Endothelial cell of umbilical vein (primary cell): ENCODE results near the gene TPD52L2. TPM values are rescaled to one million over a fixed set of nuclear protein-coding genes. Genes with fewer than 3 reads are reported as not detected.

Experiments
- BruUV-seq: library from RNA; stranded (reverse); fragments of 400-500 nt; replicated peaks from 2 replicates; lab custom pipeline; 2021; lab: Mats Ljungman, UMichigan
- CTCF ChIA-PET: fragments of 300-600, 350-600 bp; sonication (Branson Sonifier 250); formaldehyde crosslinking; loops from one replicate; lab custom pipeline; 2021; ENCODE audit warnings: antibody characterized with exemption, inconsistent platforms; lab: Charles Lee
- POLR2A ChIA-PET: fragments of 300-600, 350-600 bp; sonication (Branson Sonifier 250); formaldehyde crosslinking; loops from one replicate; lab custom pipeline; 2021; ENCODE audit warnings: antibody characterized with exemption, inconsistent platforms; lab: Charles Lee
- DNase-seq: peaks from one replicate; pipeline ENCODE4 v3.0.0-alpha.2; 2011; ENCODE audit warnings: low read depth, low spot score
- FAIRE-seq: peaks from 2 replicates; lab custom pipeline; 2011; peaks lifted over from hg19 to GRCh38; lab: Jason Lieb, UNC
- H2AFZ ChIP-seq: 2 replicates; pipeline ENCODE4 v1.6.0; 2012; ENCODE audit warnings: low read depth, low read length, control low read depth, inconsistent platforms
- H3K27ac ChIP-seq: 2 replicates; pipeline ENCODE4 v1.5.1; 2011; ENCODE audit warnings: low read depth, mild to moderate bottlenecking, control low read depth, low read length, moderate library complexity; ENCODE audit not compliant: insufficient read depth
- H3K27me3 ChIP-seq, 2 experiments: 2 replicates each; pipeline versions ENCODE4 v1.6.0 to v1.6.1; 2011; ENCODE audit warnings: low read length in 2 of 2, mixed read lengths in 1 of 2; ENCODE audit not compliant: control insufficient read depth in 2 of 2, insufficient read depth in 2 of 2
- H3K36me3 ChIP-seq, 2 experiments: 2 replicates in 1 of 2; 3 replicates in 1 of 2; pipeline ENCODE4 v1.5.1; 2011; ENCODE audit warnings: low read length in 2 of 2, mild to moderate bottlenecking in 1 of 2, moderate library complexity in 1 of 2; ENCODE audit not compliant: control insufficient read depth in 2 of 2, insufficient read depth in 2 of 2; ENCODE audit errors: extremely low read depth in 1 of 2
- H3K4me1 ChIP-seq: 3 replicates; pipeline ENCODE4 v1.5.1; 2011; ENCODE audit warnings: mild to moderate bottlenecking, low read length; ENCODE audit not compliant: control insufficient read depth, insufficient read depth; ENCODE audit errors: extremely low read depth
- H3K4me2 ChIP-seq: 2 replicates; pipeline ENCODE4 v1.6.1; 2011; ENCODE audit warnings: low read length, control low read depth, mixed read lengths; ENCODE audit not compliant: insufficient read depth
- H3K4me3 ChIP-seq, 3 experiments: fragments of 200-600 bp in 1 of 3; sonication (generic), shearing (Covaris generic) in 1 of 3; replicated peaks in 1 of 3; 2 replicates each; pipeline ENCODE4 v1.5.1; 2011 to 2016; ENCODE audit warnings: control low read depth in 3 of 3, low read length in 3 of 3, mild to moderate bottlenecking in 2 of 3, inconsistent platforms in 1 of 3, low read depth in 1 of 3, moderate library complexity in 1 of 3; ENCODE audit not compliant: insufficient read depth in 1 of 3
- H3K79me2 ChIP-seq: 2 replicates; pipeline ENCODE4 v1.6.0; 2012; ENCODE audit warnings: low read length, inconsistent platforms; ENCODE audit not compliant: control insufficient read depth, insufficient read depth
- H3K9ac ChIP-seq: replicated peaks from 2 replicates; pipeline ENCODE3; 2011; ENCODE audit warnings: low read length, control low read depth; ENCODE audit not compliant: insufficient read depth; ENCODE audit errors: extremely low read depth
- H3K9me1 ChIP-seq: replicated peaks from 3 replicates; pipeline ENCODE4 v1.6.0; 2011; ENCODE audit warnings: mild to moderate bottlenecking, low read length; ENCODE audit not compliant: control insufficient read depth, insufficient read depth; ENCODE audit errors: extremely low read depth
- H3K9me3 ChIP-seq: replicated peaks from 2 replicates; pipeline ENCODE4 v1.5.1; 2012; ENCODE audit warnings: low read length, inconsistent platforms; ENCODE audit not compliant: control insufficient read depth, insufficient read depth
- H4K20me1 ChIP-seq: replicated peaks from 2 replicates; pipeline ENCODE3; 2011; ENCODE audit warnings: mild to moderate bottlenecking, low read length; ENCODE audit not compliant: control insufficient read depth, insufficient read depth; ENCODE audit errors: extremely low read depth
- CTCF ChIP-seq, 2 donors: IDR thresholded peaks; 1 replicate in 1 of 2; 2 replicates in 1 of 2; pipeline ENCODE4 v1.5.1; 2011; ENCODE audit warnings: low read length in 2 of 2, mild to moderate bottlenecking in 2 of 2, moderate library complexity in 2 of 2, control low read depth in 1 of 2, inconsistent platforms in 1 of 2, low read depth in 1 of 2; ENCODE audit not compliant: insufficient read depth in 1 of 2; ENCODE audit errors: extremely low read depth in 1 of 2
- EZH2 ChIP-seq: IDR thresholded peaks from 2 replicates; pipeline ENCODE4 v1.6.1; 2012; ENCODE audit warnings: borderline replicate concordance, low read depth, mild to moderate bottlenecking, moderate library complexity, low read length, inconsistent platforms; ENCODE audit not compliant: severe bottlenecking
- FOS ChIP-seq: IDR thresholded peaks from 2 replicates; pipeline ENCODE4 v1.6.1; 2011; ENCODE audit warnings: mild to moderate bottlenecking, low read length, moderate library complexity, borderline replicate concordance; ENCODE audit not compliant: insufficient read depth
- GATA2 ChIP-seq: IDR thresholded peaks from 2 replicates; pipeline ENCODE4 v1.7.0; 2011; ENCODE audit warnings: low read depth, mild to moderate bottlenecking, moderate library complexity, mixed read lengths, low read length; ENCODE audit not compliant: insufficient read length, insufficient read depth
- JUN ChIP-seq: IDR thresholded peaks from 2 replicates; pipeline ENCODE4 v1.6.1; 2011; ENCODE audit warnings: borderline replicate concordance, low read depth; ENCODE audit not compliant: insufficient read length, insufficient read depth
- MYC ChIP-seq: IDR thresholded peaks from one replicate; pipeline ENCODE4 v1.6.1; 2011; ENCODE audit warnings: mild to moderate bottlenecking, low read depth, low read length
- POLR2A ChIP-seq: IDR thresholded peaks from 2 replicates; pipeline ENCODE4 v1.6.1; 2012; ENCODE audit warnings: low read depth, mild to moderate bottlenecking, control low read depth, low read length
- POLR2AphosphoS5 ChIP-seq: IDR thresholded peaks from 2 replicates; pipeline ENCODE4 v1.6.1; 2012; ENCODE audit warnings: low read depth, mild to moderate bottlenecking, control low read depth, low read length, moderate library complexity; ENCODE audit not compliant: insufficient read depth
- dilution Hi-C: fragments of 300-500 bp; cut with MboI; formaldehyde crosslinking; loops from one replicate; pipeline ENCODE4 v1.15.0; 2019; ENCODE audit warnings: low sequenced_read_pairs; ENCODE audit not compliant: extremely low pct_ligation_motif_present
- intact Hi-C: fragments of 100-400 bp; cut with micrococcal nuclease; formaldehyde crosslinking; loops from one replicate; pipeline ENCODE4 v1.10.0; 2022
- polyA plus RNA-seq, 4 experiments: library from polyadenylated mRNA; depleted of rRNA in 3 of 4; stranded (reverse) in 3 of 4; unstranded in 1 of 4; fragments of >200 nt; gene quantifications; 2 replicates each; pipeline versions ENCODE4 v1.2.1 to v1.2.3, GENCODE V29; 2011 to 2012; ENCODE audit warnings: missing spikeins in 1 of 4
- total RNA-seq: library from RNA; stranded (reverse); gene quantifications from 2 replicates; pipeline ENCODE4 v1.2.3, GENCODE V29; 2021
- TF ChIP-seq, protein P1 (sequence below): IDR thresholded peaks from 2 replicates; pipeline ENCODE4 v1.6.1; 2011; ENCODE audit not compliant: insufficient read depth, insufficient read length

The TPD52L2 gene
- total and polyA plus RNA-seq, 2 donors (not counting 3 experiments of a cell fraction or from before 2014, with no cell fraction given): 123 to 142 TPM

DNA sequence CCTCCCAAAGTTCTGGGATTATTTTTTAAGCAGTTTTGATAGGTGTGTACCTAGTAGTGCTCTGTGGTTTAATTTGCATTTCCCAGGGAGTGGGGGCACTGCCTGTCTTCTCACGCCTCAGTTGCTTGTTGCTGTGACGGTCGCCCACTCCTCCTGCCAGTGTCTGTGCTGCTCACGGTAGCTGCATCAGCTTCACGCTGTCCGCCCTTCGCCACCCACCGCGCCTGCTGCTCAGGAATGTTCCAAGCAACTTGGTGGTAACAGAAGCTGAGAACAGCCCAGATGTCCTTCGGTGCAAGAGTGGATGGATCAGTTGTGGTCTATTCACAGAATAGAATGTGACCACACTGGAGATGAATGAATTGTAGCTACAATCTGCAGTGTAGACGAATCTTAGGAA lies 52.7 kb downstream of the TPD52L2 start:
- H3K27me3 ChIP-seq: no peaks in the 10 kb centered on the region
- no peak for FAIRE-seq
- no peaks in the 10 kb centered on the region for H3K9me3 ChIP-seq
- POLR2A ChIA-PET: no interaction called here
- no peaks in the 10 kb centered on the region for H3K9me1 ChIP-seq
- no peak for TF ChIP-seq JUN
- TF ChIP-seq POLR2AphosphoS5: no peak
- TF ChIP-seq GATA2: no peak
- no peak for TF ChIP-seq CTCF (IDR thresholded peaks at IDR 0.05; ENCODE audit: extremely low read depth in 1 of 2, insufficient read depth in 1 of 2, low read depth in 1 of 2, low read length in 2 of 2)
- no peak for TF ChIP-seq FOS
- TF ChIP-seq POLR2A: no peak
- no peak for TF ChIP-seq EZH2
- no peak for TF ChIP-seq MYC
- TF ChIP-seq, protein P1, sequence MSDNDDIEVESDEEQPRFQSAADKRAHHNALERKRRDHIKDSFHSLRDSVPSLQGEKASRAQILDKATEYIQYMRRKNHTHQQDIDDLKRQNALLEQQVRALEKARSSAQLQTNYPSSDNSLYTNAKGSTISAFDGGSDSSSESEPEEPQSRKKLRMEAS: no peak
- no peak overlapping the region for H3K4me2 ChIP-seq
- H2AFZ ChIP-seq: no peak overlapping the region
- peaks cover 82% of the 10 kb centered on the region for H3K79me2 ChIP-seq
- H3K4me3 ChIP-seq: no peak overlapping the region
- H3K9ac ChIP-seq: no peak overlapping the region
- H3K4me1 ChIP-seq: no peaks in the 10 kb centered on the region
- no TSS peak for BruUV-seq
- intact Hi-C loops (no loop called here), dilution Hi-C loops (no loop called here)
- DNase-seq: no peak
- CTCF ChIA-PET: interaction anchor here (0.7 to 1.7 kb wide), 4 partner anchors 16 to 56 kb away, joined by 3 to 5 read pairs (median 4); no protein-coding TSS in a partner anchor
- H4K20me1 ChIP-seq: no peaks in the 10 kb centered on the region
- peaks cover 0 to 9% of the 10 kb centered on the region in 2 experiments for H3K36me3 ChIP-seq
- H3K27ac ChIP-seq: no peak overlapping the region
